IPS-18c (cell line): Measurements from ENCODE around the gene CERCAM.
A peak's percentile ranks its signal among the peaks of the same experiment; 100 is the strongest.

Experiments used
- H3K4me3 ChIP-seq: 2 replicates; pipeline ENCODE4 v1.7.0; 2013; ENCODE audit warnings: low read depth, mild to moderate bottlenecking, low read length, moderate library complexity; ENCODE audit not compliant: insufficient read depth
- H3K9me3 ChIP-seq: one replicate; pipeline ENCODE4 v1.6.1; 2013; ENCODE audit warnings: mild to moderate bottlenecking, low read length, moderate library complexity; ENCODE audit not compliant: control insufficient read depth, insufficient read depth

CERCAM gene

DNA sequence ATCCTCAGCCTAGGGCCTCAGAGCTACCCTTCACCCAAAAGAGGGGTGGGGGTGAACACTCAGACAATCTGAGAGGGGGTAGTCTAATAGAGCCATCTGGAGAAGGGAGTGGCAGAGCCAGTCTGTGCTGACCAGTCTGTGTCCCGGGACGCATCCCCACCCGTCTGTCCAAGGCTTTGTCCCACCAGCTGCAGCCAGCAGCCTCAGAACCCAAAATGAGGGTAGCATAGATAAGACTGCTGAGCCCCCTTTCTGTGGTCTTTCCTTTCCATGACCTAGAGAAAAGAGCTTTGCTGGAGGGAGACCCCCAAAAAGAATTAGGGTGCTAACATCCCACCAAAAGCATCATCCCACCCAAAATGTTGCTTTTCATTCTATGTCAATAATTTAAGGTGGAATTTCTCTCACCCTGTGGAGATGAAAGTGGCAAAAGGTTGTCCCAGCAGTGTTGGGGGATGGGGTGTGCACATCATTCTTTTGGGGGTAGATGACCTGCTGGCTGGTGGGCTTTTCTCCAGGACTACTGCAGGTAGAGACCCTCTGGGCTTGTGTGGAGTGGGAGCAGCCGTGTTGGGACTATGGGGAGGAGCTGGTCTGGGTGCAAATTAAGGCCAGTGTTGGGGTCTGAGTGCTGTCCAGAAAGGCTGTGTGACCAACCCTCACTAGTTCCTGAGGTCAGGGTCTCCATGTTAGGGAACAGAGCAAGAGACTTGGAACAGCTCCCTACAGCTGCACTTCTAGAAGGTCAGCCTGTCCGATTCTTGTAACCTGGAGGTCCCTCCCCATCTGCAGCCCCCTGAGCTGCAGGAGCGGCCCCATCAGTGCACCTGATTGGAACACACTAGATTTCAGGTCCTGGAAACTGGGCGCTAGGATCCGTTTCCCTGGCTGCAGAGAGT lies 29.6 kb upstream of the CERCAM start:
- H3K9me3 ChIP-seq = no peaks in the 10 kb centered on the region
- peak overlapping the region; percentile 57; the same call in 1 of the 2 replicates for H3K4me3 ChIP-seq

GRCh38 chr9:128391956-128392301 lies 28.7 kb upstream of the CERCAM start:
- peak overlapping the region; percentile 57 for H3K4me3 ChIP-seq
- no peaks in the 10 kb centered on the region for H3K9me3 ChIP-seq

- Histone ChIP-seq H3K4me3 (peak overlapping the region; percentile 57), H3K9me3 (no peaks in the 10 kb centered on the region)
Measured at GRCh38 chr9:128392302-128393144, 28.1 kb upstream of the CERCAM start.

DNA sequence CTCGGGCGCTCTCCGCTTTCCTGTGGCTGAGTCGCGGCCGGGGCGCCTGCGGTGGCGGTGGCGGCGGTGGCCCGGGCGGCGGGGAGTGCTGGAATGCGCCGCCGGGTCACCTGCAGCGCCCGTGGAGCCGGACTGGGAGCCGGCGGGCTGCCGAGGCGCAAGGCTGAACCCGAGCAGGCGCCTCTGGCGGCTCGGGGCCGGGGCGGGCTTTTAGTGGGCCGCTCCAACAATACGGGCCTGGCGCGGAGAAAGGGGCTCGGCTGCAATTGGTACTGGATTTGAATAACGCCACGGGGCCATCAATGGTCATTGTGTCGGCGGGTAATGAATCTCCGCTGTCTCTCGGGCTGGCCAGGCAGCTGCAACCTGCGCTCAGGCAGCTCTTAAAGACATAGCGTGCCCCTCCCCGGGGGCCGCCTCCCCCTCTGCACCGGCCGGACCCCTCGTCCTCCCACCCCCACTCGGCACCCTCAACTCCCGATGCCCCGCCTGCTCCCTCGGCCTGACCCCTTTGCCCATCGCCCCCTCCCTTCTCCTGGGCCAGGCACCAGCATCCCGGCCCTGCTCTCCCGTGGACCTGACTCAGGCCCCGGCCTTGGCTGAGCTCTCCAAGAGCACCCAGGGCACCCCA lies 27.4 kb upstream of the CERCAM start:
- H3K9me3 ChIP-seq = no peaks in the 10 kb centered on the region
- H3K4me3 ChIP-seq = peak overlapping the region; percentile 57; the same call in 1 of the 2 replicates

DNA sequence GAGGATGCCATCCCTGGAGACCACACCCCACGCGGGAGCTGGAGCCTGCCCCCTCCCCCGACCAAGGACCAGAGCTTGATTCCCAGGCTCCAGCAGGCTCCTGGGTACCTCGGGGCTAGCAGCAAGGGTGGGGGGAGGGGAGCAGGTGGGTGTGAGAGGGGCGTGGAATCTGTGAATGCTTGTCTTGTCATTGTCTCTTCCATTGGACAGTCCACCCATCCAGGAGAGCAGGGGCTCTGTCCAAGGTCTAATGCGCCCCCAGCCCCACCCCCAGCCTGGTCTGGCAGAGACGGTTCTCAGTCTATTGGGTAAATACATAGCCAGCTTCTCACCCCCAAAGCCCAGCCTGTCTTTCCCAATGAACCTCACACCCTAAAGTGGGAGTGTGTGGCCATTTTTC lies 26.7 kb upstream of the CERCAM start:
- 0 out of 2 replicates have a peak overlapping the region, but pooled peaks have one; percentile 57 for H3K4me3 ChIP-seq
- H3K9me3 ChIP-seq = no peaks in the 10 kb centered on the region

DNA sequence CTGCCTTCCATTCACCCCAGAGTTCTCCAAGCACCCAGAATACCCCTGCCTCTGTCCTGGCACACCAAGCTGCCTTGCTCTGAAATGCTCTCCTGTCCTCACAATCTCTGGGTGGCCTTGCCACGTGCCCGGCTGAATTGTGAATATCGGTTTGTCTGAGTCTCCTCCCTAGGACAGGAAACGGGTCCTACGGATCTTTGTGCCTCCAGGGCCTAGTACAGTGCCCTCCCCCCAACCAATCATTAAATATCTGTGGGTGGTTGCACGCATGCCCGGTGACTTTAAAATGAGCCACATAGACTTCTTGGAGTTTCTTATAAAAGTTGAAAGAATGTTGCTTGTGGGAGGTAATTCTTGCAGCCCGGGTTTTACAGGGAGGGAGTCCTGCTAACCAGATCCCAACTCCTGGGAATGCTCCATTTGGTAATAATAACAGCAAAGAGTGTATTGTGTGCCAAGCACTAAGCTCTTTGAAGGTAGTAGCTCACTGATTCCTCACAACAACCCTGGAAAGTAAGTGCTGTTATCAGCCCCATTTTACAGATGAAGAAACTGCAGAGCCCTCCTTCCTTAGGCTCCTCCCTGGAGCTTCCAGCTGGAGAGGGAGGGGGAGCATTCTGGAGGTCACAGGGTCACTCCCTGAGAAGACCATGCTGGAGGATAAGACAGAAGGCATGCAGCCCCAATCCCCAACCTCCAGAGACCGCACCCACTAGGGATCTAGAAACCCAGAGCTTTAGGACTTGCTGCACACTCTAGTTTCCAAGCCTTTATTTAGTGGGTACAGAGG lies 26.1 kb upstream of the CERCAM start:
- no peak overlapping the region for H3K4me3 ChIP-seq
- no peaks in the 10 kb centered on the region for H3K9me3 ChIP-seq

- Histone ChIP-seq H3K4me3 (no peak overlapping the region), H3K9me3 (no peaks in the 10 kb centered on the region)
Measured at GRCh38 chr9:128396970-128397613, 23.6 kb upstream of the CERCAM start.

DNA sequence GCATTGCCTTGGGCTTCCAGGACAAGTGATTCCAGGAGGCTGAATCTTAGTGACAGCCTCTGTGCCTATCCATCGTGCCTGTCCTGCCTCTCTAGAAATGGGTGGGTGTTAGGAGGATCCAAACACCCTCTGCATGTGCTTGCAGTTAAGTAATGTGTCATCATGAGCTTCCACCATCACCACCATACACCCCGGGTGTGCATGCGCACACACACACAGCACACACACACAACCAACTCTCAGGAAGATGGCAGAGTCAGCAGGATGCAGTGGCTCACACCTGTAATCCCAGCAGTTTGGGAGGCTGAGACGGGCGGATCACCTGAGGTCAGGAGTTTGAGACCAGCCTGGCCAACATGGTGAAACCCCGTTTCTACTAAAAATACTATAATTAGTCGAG lies 22.8 kb upstream of the CERCAM start:
- Histone ChIP-seq H3K4me3 (no peak overlapping the region), H3K9me3 (no peaks in the 10 kb centered on the region)

DNA sequence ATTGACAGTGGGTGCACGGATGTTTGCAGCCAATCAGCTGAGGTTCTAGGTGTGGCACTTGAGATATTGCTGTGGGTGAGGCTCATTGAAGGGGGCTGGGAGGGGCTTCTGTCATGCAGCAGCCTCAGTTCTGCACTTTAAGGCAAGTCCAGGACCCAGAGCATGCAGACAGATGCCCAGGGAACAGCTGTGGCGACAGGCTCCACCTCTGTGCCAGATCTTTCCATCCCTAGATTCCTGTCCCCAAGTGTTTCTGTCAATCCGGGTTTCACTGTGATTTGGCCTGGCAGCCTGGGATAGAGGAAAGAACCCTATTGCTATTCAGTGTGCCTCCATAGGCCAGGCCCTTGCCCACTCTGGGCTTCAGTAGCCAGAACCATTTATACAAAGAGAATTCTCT lies 20.8 kb upstream of the CERCAM start:
- Histone ChIP-seq H3K9me3 (no peaks in the 10 kb centered on the region), H3K4me3 (no peak overlapping the region)

GRCh38 chr9:128404560-128404959 lies 16.1 kb upstream of the CERCAM start:
- Histone ChIP-seq H3K9me3 (no peaks in the 10 kb centered on the region), H3K4me3 (no peak overlapping the region)

DNA sequence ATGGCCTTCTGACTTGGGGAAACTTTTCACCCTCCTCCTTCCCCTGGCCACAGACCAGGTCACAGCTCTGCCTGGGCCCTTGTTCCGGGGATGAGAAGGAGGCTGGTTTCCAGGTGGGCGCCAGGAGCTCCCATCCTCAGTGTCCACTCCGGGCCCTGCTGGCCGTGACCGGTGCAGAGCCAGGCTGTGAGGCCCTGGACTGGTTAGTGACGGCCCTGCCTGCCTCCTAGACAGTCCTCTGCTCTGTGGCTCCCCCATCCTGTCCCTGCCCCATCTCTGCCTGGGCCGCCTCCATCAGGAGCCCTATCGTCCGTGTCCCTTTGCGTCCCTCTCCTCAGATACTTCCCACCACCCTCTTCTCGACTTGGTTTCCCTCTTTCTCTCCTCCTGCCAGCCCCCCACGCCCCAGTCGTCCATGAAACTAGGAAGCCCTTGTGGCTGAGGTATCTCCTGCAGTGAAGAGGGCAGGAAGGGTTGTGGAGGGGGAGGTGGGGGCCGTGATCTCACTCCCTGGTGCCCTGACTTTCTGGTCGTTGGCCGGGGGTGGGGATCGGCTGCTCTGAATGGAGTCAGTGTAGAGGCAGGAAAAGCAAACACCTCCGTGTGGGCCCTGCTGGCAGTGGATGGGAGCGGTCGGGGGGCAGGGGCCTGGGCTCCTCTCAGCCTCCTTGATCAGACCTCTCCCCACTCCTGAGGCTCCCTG lies 15.4 kb upstream of the CERCAM start:
- no peaks in the 10 kb centered on the region for H3K9me3 ChIP-seq
- no peak overlapping the region for H3K4me3 ChIP-seq

- H3K9me3 ChIP-seq = no peaks in the 10 kb centered on the region
- H3K4me3 ChIP-seq = no peak overlapping the region
Measured at GRCh38 chr9:128405780-128406171, 14.9 kb upstream of the CERCAM start.

- Histone ChIP-seq H3K9me3 (no peaks in the 10 kb centered on the region), H3K4me3 (no peak overlapping the region)
Measured at GRCh38 chr9:128406848-128407391, 13.7 kb upstream of the CERCAM start.

DNA sequence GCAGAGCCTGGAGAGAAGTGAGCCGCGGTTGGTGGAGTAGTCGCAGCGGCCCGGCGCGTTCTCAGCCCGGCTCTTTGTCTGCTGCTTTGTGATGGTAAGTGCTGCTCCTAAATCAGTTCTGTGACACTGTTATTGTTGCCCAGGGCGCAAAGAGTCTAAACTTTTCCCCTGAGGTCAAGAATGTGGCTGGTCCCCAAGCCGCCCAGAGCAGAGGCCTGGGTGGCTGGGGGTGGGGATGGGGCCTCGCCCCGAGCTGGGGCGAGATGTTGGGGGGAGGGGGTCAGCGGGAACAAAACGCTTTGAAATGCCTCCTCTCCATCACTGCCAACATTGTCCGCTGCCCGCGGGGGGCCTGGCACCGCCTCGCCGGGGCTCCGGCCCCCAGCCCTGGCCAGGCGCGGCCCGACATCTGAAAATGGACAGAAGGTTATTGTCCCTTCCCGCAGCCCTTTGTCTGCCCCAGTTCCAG lies 11.7 kb upstream of the CERCAM start:
- Histone ChIP-seq H3K4me3 (peak overlapping the region; percentile 25; the same call in 1 of the 2 replicates), H3K9me3 (no peaks in the 10 kb centered on the region)

DNA sequence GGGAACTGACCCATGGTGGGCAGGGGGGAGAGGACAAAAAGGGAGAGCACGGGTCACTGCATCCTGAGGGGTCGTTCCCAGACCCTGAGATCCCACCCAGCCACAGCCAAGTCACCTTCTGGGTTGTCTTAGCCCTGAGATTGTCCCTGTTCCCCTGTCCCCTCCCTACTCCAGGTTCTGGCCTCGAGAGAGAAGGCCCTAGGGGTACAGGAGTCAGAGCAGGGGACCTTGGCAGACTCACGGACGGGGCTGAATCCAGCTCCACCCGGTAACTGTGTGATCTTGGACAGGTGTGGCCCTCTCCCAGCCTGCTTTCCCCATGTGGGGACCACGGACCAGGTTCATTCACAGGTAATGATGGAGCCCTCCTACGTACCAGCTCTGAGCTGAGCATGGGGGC lies 11.2 kb upstream of the CERCAM start:
- no peaks in the 10 kb centered on the region for H3K9me3 ChIP-seq
- H3K4me3 ChIP-seq = peak overlapping the region; percentile 25; the same call in 1 of the 2 replicates

DNA sequence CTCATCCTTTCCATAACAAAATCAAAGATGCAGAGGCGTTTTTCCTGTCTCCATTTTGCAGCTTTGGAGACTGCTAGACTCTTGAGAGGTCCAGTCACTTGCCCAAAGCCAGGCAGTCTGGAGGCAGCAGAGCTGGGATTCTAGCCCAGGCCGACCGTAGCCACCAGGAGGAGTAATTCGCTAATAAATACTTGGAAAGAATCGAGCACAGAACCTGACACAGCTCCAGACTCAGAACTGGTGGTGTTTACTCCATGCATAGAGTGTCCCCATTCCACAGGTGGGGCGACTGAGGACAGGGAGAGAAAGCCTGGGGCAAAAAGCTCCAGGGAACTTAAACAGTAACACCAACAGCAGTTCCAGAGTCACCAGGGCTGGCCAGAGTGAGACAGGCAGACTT lies 10.7 kb upstream of the CERCAM start:
- no peaks in the 10 kb centered on the region for H3K9me3 ChIP-seq
- no peak overlapping the region for H3K4me3 ChIP-seq
